VCaP (cell line): ENCODE data around the gene SDK1.

ENCODE experiments used
- H3K27ac ChIP-seq: fragments of 450-650 bp; 2 replicates; pipeline ENCODE4 v1.5.1; 2017
- TF ChIP-seq, protein P1 (sequence below): fragments of 450-650 bp; conservative IDR thresholded peaks from 2 replicates; pipeline ENCODE4 v1.5.1; 2017; ENCODE audit warnings: mild to moderate bottlenecking, moderate library complexity

The SDK1 gene

DNA sequence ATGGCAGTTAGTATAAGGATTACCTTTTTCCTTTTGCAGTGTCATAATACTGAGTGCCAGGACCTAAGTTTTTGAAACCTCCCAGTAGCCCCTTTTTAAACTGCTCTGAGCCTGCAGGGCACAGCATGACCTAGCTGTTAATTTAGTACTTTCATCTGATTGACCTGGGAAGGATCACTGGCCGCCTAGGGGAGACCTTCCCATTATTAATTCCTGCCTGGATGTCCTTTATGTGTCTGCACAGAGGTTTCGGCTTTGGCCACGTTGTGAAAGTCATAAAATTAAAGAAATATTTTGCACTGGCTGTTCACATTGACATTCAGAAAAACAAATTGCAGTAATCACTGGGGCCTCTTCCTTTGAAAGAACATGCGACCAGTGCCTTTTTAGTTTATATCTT, 290.2 kb downstream of the SDK1 start:
- TF ChIP-seq, protein P1, sequence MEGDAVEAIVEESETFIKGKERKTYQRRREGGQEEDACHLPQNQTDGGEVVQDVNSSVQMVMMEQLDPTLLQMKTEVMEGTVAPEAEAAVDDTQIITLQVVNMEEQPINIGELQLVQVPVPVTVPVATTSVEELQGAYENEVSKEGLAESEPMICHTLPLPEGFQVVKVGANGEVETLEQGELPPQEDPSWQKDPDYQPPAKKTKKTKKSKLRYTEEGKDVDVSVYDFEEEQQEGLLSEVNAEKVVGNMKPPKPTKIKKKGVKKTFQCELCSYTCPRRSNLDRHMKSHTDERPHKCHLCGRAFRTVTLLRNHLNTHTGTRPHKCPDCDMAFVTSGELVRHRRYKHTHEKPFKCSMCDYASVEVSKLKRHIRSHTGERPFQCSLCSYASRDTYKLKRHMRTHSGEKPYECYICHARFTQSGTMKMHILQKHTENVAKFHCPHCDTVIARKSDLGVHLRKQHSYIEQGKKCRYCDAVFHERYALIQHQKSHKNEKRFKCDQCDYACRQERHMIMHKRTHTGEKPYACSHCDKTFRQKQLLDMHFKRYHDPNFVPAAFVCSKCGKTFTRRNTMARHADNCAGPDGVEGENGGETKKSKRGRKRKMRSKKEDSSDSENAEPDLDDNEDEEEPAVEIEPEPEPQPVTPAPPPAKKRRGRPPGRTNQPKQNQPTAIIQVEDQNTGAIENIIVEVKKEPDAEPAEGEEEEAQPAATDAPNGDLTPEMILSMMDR, result no peak
- H3K27ac ChIP-seq, result no peak overlapping the region

DNA sequence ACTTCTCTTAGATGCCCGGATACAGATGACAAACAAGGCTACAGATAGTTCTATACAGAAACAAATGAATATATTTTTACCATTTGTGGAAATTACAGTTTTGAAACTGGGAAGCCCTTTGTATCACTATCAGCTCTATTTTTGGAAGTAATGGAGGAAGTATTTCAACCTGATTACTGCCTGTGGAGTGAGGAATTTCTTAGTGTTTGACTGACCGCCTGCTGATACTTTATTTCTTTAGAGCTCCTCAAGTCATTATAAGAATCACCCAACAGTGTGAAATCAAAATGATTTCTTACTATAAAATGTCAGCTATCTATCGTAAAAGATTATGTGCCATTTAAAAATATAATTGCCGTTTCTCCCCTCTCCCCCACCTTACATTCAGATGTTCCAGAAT, 290.9 kb downstream of the SDK1 start:
- H3K27ac ChIP-seq, result peak overlapping the region; percentile 68
- TF ChIP-seq, protein P1, result no peak

DNA sequence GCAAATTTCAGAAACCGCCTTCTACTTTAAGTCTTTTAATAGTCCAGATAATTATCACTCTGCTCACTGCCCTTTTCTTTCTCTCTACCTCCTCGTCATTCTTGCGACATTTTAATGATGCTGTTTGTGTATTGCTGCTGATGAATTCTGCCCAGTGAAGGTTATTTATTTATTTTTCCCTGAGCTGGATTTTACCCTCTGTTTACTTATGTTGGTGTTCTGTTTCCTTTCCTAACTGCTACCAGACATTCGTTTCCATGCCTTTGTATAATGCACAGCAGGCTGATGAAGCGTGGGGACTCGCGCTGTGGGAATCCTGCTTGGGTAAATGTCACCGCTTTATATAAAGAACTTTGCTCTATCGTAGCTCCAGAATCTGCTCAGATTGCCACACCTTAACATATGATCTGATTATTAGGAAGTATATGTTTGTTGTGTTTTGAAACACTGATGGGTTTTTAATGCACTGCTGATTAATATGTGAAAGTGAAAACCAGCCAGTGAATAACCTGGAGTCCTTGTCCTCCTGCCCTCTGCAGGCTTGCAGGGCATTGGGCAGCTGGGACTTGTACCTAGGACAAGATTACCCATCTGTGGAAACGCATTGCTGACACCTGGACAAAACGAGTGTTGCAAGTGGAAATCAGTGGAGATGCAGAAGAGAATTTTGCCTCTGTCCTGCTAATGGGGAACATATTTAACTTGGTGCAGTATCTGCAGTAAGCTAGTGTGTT, 291.5 kb downstream of the SDK1 start:
- TF ChIP-seq, protein P1, result peak; percentile 66
- peak overlapping the region; percentile 68 for H3K27ac ChIP-seq

DNA sequence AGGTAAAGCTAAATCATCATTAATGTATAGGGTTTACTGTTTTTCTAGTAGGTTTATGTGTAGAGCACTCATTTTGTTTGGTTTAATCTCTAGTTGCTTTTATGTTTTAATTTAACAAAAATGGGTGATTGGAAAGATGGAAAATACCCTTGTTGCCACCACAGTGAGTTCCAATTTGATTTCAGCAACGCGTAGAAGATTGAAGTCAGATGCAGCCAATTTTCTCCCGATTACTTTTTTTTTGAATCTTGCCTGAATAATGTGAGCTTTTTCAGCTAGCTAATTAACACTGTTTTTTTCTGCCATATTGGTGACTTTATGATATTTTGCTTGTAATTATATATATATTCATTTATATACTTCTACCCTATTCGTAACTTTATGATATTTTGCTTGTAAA, 293.8 kb downstream of the SDK1 start:
- TF ChIP-seq, protein P1, result no peak

DNA sequence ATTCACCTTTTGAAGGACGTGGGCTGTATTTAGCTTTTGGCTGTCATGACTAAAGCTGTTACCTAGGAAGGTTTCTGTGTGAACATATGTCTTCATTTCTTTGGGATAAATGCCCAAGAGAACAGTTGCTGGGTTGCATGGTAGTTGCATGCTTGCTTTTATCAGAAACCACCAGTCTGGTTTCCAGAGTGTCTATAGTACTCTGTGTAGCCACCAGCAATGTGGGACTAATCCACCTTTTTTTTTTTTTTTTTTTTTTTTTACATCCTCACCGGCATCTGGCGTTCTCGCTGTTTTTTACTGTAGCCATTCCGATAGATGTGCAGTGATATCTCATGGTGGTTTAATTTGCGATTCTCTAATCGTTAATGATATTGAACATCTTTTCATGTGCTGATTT, 297.8 kb downstream of the SDK1 start:
- H3K27ac ChIP-seq, result no peak overlapping the region
- TF ChIP-seq, protein P1, result no peak

More for the DNA sequence above, 293.8 kb downstream of the SDK1 start:
- H3K27ac ChIP-seq, result no peak overlapping the region

DNA sequence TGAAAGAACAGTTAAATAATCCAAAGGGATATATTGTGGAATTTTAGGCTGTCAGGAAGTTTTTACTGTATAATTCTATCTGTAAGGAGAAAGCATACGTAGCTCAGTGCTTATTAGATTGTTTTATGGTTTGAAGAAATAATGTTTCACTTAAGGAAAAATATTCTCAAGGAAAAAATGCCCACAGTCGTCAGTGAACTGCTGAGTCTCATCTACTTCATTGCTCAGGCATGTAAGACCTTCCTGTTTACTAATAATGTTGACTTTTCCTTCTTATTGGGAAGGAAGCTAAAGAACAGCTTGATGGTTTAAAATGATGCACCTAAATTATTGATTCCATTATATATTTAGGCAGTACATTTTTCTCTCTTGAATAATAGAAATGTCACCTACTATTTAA, 304.2 kb downstream of the SDK1 start:
- H3K27ac ChIP-seq, result no peak overlapping the region
- TF ChIP-seq, protein P1, result no peak

DNA sequence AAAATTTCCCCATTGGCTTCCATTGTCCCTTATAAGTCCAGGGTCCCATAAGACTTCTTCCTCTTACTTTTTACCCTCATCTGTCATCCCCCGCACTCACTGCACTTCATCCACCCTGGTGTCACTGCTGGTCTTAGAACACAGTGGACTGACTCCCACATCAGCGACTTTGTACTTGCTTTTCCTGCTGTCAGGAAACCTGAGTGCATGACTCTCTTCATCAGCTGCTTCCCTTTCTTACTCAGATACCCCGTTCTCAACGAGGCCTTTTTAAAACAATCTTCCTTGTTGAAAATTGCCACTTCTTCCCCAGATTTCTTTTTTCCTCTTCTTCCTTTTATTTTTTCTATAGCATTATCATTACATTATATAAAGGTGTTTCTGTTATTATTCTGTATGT, 305.4 kb downstream of the SDK1 start:
- no peak overlapping the region for H3K27ac ChIP-seq
- TF ChIP-seq, protein P1, result no peak
